Neural cell (in vitro differentiated cells): ENCODE data around the gene GASK1A.
A peak's percentile ranks its signal among the peaks of the same experiment; 100 is the strongest.

Source experiments
- EP300 ChIP-seq: fragments of 450-650 bp; conservative IDR thresholded peaks from 2 replicates; pipeline ENCODE4 v1.6.1; 2014; ENCODE audit warnings: antibody characterized with exemption, mild to moderate bottlenecking, moderate library complexity; ENCODE audit not compliant: poor library complexity, severe bottlenecking
- TAF1 ChIP-seq: IDR thresholded peaks from 2 replicates; pipeline ENCODE4 v1.6.1; 2012; ENCODE audit warnings: low read depth
- TF ChIP-seq, protein P1 (sequence below): fragments of 450-650 bp; IDR thresholded peaks from 2 replicates; pipeline ENCODE4 v1.5.1; 2014; ENCODE audit warnings: antibody characterized with exemption, mild to moderate bottlenecking, moderate library complexity; ENCODE audit not compliant: poor library complexity, severe bottlenecking

DNA sequence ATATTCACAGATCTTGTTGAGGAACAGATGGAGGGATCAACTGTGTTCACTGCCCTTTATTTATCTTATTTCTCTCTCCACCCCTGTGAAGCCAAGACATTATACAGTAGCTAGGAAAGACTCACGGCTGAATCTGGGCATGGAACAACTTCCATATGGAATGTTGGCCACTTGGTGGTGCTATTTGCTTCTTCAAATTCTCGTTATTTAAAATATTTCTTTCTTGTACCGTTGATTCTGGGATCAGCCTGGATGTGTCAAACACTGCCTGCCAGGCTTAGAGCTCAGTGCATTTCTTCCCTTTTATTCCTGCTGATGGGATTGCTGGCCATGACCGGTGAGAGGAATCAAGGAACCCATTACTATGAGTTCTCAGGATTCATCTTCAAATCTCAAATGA is 17.5 kb upstream of the GASK1A start:
- TF ChIP-seq, protein P1, sequence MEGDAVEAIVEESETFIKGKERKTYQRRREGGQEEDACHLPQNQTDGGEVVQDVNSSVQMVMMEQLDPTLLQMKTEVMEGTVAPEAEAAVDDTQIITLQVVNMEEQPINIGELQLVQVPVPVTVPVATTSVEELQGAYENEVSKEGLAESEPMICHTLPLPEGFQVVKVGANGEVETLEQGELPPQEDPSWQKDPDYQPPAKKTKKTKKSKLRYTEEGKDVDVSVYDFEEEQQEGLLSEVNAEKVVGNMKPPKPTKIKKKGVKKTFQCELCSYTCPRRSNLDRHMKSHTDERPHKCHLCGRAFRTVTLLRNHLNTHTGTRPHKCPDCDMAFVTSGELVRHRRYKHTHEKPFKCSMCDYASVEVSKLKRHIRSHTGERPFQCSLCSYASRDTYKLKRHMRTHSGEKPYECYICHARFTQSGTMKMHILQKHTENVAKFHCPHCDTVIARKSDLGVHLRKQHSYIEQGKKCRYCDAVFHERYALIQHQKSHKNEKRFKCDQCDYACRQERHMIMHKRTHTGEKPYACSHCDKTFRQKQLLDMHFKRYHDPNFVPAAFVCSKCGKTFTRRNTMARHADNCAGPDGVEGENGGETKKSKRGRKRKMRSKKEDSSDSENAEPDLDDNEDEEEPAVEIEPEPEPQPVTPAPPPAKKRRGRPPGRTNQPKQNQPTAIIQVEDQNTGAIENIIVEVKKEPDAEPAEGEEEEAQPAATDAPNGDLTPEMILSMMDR = peak; percentile 86
- TF ChIP-seq EP300 (no peak), TAF1 (no peak)
